SK-N-SH (cell line): Measurements from ENCODE around the gene GALNT17.

Experiments
- EZH2phosphoT487 ChIP-seq: fragments of 200-600 bp; sonication (generic); IDR thresholded peaks from 2 replicates; pipeline ENCODE4 v1.6.1; 2017; ENCODE audit warnings: low read depth, mixed run types, mild to moderate bottlenecking, antibody characterized with exemption, moderate library complexity, borderline replicate concordance
- FOXJ3 ChIP-seq: sonication (generic); formaldehyde crosslinking; IDR thresholded peaks from 2 replicates; pipeline ENCODE4 v1.5.1; 2020; ENCODE audit warnings: mild to moderate bottlenecking, missing genetic modification reagents
- JUND ChIP-seq: IDR thresholded peaks from 2 replicates; pipeline ENCODE4 v1.4.0; 2012
- POLR2AphosphoS5 ChIP-seq: IDR thresholded peaks from 2 replicates; pipeline ENCODE4 v1.6.1; 2012; ENCODE audit warnings: low read depth, low read length
- RAD21 ChIP-seq: IDR thresholded peaks from 2 replicates; pipeline ENCODE4 v1.6.1; 2012; ENCODE audit warnings: mild to moderate bottlenecking, low read length
- RCOR1 ChIP-seq: fragments of 150-350 bp; IDR thresholded peaks from 2 replicates; pipeline ENCODE4 v1.6.1; 2017; ENCODE audit warnings: antibody characterized with exemption, low read length
- REST ChIP-seq: IDR thresholded peaks from 2 replicates; pipeline ENCODE4 v1.6.1; 2012; ENCODE audit warnings: mild to moderate bottlenecking, low read depth, low read length, moderate library complexity
- RFX5 ChIP-seq: IDR thresholded peaks from 2 replicates; pipeline ENCODE4 v1.6.1; 2012; ENCODE audit warnings: mild to moderate bottlenecking, improper control_type of control experiment, low read length
- TAF1 ChIP-seq: IDR thresholded peaks from 2 replicates; pipeline ENCODE4 v1.6.1; 2012; ENCODE audit warnings: low read depth, mild to moderate bottlenecking, low read length, moderate library complexity, borderline replicate concordance
- USF2 ChIP-seq: fragments of 150-350 bp; IDR thresholded peaks from 2 replicates; pipeline ENCODE4 v1.6.1; 2017; ENCODE audit warnings: antibody characterized with exemption, low read length, low read depth, borderline replicate concordance
- TF ChIP-seq, protein P1 (sequence below): fragments of 200-600 bp; sonication (generic); IDR thresholded peaks from 2 replicates; pipeline ENCODE4 v1.6.1; 2017; ENCODE audit warnings: antibody characterized with exemption, mild to moderate bottlenecking, moderate library complexity

DNA sequence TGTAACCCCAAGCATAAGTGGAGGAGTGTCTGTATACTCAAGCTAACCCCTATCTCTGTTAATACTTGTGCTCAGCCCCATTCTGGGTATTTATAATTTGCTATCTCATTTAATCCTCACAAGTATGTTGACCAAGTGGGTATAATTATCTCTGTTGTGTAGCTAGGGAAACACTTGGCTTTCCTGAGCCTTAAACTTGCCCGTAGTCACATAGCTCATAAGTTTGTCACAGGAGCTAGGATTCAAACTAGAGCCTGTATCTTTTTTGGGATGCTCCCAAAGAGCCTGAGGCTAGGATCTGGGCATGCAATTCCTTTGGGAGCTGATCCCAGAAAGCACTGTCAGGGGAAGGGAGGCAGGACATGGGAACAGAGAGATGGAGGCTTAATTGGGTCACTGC, 377.4 kb downstream of the GALNT17 start:
- TF ChIP-seq, protein P1, sequence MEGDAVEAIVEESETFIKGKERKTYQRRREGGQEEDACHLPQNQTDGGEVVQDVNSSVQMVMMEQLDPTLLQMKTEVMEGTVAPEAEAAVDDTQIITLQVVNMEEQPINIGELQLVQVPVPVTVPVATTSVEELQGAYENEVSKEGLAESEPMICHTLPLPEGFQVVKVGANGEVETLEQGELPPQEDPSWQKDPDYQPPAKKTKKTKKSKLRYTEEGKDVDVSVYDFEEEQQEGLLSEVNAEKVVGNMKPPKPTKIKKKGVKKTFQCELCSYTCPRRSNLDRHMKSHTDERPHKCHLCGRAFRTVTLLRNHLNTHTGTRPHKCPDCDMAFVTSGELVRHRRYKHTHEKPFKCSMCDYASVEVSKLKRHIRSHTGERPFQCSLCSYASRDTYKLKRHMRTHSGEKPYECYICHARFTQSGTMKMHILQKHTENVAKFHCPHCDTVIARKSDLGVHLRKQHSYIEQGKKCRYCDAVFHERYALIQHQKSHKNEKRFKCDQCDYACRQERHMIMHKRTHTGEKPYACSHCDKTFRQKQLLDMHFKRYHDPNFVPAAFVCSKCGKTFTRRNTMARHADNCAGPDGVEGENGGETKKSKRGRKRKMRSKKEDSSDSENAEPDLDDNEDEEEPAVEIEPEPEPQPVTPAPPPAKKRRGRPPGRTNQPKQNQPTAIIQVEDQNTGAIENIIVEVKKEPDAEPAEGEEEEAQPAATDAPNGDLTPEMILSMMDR, result no peak
- TF ChIP-seq TAF1, result no peak
- TF ChIP-seq POLR2AphosphoS5, result no peak
- TF ChIP-seq USF2, result no peak
- TF ChIP-seq EZH2phosphoT487, result no peak
- TF ChIP-seq RAD21, result no peak
- no peak for TF ChIP-seq JUND
- no peak for TF ChIP-seq REST
- TF ChIP-seq RFX5, result no peak
- no peak for TF ChIP-seq RCOR1
- no peak for TF ChIP-seq FOXJ3 (CRISPR knock-in tag)
